HG03039 (cell line): Measurements from ENCODE around the gene PDLIM5.
"Not testable (repeated sequence)": the region's sequence is repeated elsewhere in the genome, so short reads cannot be mapped to it uniquely, and the experiment has no call there.

Experiments
- ATAC-seq: cut with Tn5 transposase; IDR thresholded peaks from one replicate; pipeline ENCODE4 v1.9.1; 2021; ENCODE audit warnings: mild to moderate bottlenecking, moderate library complexity; ENCODE audit not compliant: unreplicated experiment

PDLIM5 gene

DNA sequence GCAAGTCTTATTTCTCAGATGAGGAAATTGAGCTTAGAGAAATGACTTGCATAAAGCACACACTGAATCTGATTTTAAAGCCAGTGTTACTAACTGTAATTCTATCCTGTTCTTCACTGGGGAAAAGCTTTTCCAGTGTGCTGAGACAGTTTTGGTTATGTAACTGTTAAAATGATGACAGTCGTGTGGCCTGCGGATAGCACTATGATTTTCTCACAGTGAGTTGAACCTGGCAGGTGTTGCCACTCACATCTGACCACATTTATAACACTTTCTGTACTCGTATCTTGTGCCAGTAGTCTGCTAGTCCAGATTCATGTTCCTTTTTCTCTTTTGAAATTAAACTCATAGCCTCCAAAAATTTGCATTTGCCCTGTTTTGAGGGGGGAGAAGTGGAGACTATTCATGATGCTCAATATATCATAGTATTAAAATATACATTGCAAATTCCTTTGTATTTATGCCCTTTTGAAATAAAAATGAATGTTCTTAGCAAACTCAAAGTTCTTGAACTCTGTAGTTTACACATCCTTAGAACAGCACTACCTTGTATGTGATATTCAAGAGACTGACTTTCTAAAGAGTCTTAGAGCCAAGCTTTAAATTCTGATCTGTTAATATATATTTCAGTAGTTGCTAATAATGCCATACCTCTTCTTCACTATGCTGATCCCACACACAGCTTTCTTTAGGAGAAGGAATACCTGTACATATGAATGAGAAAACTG is 132.3 kb downstream of the PDLIM5 start:
- ATAC-seq = no peak

DNA sequence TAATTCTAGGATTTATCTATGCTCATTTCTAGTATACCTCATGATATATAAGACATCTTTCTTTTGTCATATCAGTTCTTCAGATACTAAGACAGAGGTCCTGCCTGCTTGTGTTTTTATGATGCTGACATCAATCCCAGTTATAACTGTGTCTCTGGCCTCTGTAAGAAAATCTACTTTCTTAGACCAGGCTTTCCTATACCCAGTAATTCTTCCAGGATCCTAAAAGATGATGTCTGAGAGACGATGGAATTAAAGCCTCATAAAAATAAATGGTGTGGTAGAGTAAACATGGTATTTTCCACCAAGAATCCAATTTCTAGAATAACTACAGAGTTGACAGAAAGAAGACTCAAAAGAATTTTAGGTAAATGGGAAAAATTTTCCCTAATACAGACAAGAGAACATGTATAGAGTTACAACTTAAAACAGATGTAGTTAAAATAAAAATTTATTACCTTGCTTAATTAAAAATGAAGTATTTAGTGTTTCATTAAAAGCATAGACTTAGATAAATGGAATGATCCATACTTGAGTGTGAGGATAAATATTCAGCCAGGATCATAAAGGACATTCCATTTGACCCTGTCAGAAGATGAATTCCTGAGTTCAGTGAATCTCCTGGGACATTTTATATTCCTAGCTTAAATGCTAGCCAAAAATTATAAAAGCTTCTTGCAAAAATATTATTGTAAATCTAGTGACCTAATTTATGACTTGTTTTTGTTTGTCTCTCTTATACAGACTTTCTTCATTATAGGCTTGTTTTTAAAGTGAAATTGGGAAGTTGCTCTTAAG is 137.4 kb downstream of the PDLIM5 start:
- no peak for ATAC-seq

DNA sequence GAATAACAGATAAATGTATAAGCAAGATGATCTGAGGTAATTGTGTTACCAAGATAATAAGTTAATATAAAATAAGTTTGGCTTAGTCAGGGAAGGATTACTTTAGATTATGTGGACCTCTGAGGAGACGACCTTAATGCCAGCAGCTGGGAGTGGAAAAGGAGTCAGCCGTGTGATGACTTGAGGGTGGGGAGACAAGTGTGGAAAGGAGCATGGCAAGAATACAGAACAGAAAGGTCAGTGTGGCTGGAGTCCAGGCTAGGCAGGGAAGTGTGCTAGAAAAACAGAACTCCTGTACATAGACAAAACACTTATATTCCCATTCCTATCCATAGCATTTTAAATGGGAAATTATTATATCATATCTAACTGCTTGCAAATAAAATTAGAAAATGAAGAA is 138.8 kb downstream of the PDLIM5 start:
- ATAC-seq = no peak

DNA sequence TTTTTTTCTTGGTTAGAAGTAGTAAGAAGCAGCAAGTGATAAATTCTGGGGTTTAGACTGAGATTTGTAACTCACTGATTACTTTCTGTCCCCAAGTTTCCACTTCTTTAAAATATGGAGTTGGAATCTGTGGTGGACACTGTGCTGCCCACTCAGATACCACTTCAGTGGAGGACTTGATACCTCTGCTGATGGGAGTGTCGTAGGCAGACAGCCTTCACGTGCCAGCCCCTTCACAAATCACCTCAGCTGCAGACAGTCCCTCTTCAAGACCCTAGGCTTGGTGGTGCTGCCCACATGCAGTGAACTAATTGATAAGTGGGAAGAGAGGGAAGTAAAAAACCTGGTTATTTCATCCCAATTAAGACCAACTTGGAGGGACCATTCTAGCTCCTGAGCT is 139.5 kb downstream of the PDLIM5 start:
- no peak for ATAC-seq

DNA sequence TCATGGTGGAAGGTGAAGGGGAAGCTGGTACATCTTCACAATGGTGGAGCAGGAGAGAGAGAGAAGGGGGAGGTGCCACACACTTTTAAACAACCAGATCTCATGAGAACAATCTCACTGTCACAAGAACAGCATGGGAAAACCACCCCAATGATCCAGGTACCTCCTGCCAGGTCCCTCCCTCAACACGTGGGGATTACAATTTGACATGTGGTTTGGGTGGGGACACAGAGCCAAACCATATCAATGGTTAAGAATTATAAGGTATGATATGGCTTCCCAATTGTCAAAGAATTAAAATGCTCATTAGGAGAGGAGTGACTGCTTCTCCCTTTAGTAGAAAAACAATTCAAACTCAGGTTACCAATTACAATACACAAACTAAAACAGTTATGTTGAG is 143.3 kb downstream of the PDLIM5 start:
- no peak for ATAC-seq

DNA sequence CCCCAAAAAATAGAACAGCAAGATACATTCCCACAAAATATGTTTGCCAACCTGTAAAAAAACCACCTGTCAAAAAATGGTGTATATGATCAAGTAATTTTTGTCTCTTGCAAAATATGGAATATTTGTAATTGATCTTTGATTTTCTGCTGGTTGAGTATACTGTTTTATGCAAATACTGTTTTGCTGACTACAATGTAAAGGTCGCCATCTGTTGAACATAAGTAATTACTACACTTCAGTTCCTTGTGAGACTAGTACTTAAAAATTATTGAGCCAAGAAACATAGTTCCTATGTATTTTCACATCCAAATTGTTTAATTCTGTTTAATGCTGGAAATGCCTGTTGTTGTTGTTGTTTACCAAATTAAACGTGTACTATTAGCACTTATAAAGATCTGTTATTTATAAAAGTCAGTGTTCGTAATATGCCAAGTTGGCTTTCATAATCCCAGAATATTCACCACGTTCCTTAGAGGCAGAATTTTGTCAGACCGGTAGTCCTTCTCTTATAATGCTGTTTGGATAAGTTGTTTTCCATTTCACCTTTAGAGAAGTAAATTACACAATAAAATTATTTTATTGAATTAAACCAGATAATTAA is 144.2 kb downstream of the PDLIM5 start:
- ATAC-seq = no peak

DNA sequence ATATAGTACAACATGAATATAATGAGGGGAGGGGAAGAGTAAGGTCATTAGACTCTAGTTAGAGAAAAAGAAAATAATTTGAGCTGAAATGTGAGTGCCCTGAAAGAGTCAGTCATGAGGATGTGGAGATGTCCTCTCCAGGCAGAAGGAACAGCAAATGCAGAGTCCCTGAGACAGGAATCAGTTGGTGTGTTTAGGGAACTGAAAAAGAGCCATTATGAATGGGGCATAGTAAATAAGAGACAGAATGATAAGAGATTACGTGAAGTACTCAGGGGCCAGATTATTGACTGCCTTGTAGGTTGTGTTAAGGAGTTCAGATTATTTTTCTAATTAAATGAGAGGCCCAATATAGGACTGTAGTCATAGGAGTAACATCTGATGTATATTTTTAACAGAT is 147.0 kb downstream of the PDLIM5 start:
- ATAC-seq = no peak

DNA sequence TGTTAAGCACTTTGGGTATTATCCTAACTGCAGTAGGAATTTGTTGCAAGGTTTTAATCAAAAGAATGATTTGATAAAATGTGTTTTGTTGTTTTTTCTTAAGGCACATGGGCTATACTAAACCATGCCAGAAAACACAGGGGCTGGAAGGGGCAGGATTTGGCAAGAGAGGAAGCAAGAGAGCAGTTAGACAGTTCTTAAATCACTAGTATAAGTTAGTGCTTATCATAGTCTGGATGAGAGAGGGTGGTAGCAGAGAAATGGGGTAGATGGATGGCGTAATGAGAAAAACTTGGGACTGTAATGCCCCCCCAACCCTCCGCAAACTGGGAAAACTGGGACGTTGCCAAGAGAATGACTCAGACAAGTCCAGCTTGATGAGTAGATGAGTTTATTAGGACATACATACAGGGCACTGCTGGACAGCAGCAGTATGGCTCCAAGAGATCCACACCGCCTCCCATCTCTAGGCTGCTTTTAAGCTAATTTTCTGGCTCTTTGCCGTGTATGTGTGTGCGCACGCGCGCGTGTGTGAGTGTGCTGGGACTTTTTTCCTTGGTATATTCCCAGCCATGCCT is 151.5 kb downstream of the PDLIM5 start:
- ATAC-seq = no peak

DNA sequence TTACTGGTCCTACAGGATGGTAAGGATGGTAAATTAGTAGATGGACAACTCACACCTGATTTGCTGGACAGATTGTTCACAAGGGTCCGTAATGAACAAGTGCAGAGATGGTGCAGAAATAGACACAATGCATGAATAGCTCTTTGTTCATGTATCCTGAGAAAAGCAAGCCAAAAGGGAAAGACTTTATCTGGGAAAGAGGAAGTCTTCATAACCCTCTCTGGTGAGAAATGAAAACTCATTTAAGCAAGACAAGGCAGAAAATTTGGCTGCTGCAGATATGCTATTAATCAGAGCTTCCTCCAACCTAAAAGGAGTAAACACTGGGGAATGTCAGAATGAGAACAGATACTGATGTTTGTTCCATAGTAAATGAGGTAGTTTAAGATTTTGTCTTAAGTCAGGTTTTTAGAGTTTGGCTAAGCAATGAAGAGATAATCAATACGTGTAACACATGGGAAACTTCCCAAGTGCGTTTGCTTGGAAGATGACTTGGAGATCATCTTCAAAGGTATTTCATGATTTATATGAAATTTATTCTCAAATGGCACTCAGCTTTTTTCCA is 153.6 kb downstream of the PDLIM5 start:
- no peak for ATAC-seq

DNA sequence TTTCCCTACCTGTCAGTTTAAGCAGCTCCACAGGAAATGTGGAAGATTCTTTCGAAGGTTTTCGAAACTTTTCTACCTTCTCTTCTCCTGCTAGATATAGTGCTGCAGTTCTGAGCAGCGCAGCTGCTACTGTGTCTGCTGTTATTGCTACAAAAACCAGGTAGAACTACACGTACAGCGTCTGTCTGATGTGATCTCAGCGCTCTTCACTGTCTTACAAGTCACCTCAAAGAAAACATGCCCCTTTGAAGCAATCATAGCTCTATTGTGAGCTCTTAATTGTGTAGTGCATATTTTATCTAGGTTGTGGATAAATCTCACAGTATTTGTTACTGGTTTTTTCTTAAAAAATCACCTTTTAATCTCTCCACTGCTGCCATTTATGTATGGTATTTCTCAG is 158.4 kb downstream of the PDLIM5 start:
- no peak for ATAC-seq

DNA sequence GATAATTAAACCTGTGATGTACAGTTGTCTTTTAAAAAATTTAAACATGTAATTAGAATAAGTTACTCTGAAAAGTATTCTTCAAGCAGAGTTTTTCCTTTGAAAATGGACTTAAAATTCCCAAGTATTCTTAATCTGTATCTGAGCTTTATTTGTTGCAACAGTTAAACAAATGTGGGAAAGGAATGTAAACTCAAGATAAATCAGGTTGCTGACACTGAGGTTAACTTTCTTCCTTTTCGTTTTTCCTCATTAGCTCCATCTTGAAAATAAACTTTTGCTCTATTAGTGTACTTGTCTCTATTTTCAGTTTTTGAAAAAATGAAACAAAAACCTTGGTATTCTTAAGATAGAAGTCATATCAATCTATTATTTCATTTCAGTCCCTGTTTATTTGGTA is 161.5 kb downstream of the PDLIM5 start:
- no peak for ATAC-seq

DNA sequence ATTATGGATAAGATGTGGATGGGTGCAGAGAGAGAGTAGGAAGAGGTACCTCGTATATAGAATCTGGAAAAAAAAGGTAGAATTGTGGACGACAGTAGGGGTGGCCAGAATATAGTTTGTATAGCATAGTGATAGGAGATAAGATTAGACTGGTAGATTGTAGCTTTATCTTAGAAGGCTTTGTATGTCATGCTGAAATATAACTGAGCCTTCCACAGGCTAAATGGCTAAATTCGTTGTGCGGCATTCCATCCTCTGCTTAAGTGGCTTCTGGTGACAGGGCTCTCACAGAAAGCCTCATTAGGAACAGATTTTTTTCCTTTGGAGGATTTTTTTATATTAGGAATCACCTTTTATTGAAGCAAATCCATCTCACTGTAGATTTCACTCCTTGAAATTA is 163.7 kb downstream of the PDLIM5 start:
- no peak for ATAC-seq

DNA sequence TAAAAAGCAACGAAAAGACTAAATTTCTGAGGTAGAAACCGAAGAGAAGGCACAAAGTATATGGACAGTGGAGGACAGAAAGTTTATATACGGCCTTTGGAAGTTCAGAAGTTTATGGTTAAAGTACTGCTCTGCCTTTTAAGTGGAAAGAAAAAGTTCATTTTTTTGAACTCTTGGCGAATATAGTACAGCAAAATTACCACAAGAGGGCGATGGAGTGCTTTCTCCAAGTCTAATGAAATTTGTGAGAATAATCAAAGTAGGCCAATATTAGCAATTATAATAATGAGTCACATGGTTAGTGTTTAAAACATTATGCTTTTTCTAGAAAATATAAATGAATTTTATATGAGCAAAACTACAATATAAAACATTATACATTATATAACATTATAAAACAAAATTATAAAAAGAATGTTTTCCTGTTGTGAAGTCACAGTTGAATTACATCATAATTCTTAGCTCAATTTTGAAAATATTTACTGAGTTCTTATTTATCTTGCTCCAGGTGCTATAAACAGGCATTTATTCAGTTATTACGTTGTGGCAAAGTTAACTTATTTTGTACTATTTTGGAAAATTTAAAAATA is 169.8 kb downstream of the PDLIM5 start:
- no peak for ATAC-seq

DNA sequence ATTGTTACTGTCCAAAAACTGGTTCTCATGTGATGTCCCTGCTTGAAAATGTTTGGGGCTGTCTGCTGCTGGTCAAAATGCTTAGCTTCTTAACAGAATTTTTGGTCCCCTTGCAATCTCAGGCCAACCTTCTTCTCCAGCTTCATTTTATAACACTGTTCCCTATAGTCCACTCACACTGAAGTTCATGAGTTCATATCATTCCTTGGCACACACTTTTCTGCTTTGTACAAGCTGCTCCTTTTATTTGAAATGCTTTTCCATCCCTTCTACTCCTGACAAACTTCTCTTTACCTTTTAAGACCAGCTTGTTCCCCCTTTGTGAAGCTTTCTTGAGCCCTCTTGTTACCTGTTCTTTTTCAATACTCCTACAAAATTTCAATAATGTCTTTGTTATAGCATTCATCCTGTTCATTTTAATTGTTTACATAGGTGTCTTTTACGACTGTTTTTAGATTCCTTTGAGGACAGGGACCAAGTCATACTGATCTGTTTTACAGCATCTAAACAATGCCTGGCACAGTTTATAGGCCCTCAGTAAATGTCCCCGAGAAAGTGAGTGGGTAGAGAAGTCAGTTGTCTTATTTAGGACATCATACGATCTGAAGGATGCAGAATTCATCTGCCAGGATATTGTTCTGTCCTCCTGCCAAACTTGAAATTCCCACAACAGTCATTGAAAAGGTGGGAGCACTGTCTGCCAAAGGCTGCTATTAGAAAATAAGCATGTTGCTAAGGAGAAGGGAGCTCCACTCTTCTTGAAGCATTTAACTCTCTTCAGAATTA is 171.6 kb downstream of the PDLIM5 start:
- ATAC-seq = no peak

DNA sequence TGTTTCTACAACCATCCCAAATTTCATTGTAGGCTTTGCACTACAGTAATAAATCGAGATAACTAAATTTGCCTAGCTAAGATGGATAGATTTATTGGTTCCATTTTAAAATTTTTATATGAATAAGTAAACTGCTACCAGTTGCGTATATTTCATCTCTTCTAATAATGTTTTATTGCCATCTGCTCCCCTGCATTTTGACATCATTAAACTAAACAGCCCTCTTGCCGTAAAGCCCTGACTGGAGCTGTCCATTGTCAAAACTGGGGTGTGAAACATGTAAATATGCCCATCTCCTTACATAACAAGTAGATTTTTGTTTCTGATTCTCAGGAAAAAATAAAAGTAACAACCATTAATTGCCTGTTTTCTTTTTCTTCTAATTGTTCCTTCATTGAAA is 175.2 kb downstream of the PDLIM5 start:
- ATAC-seq = no peak

DNA sequence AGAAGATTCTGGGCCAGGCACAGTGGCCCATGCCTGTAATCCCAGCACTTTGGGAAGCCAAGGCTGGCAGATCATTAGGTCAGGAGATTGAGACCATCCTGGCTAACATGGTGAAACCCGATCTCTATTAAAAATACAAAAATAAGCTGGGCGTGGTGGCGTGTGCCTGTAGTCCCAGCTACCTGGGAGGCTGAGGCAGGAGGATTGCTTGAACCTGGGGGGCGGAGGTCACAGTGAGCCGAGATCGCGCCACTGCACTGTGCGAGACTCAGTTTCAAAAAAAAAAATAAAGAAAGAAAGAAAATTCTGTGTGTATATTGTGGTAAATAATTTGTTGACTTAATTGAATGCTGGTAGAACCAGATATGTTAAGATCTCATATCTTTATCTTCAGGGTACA is 177.3 kb downstream of the PDLIM5 start:
- ATAC-seq = not testable (repeated sequence)

DNA sequence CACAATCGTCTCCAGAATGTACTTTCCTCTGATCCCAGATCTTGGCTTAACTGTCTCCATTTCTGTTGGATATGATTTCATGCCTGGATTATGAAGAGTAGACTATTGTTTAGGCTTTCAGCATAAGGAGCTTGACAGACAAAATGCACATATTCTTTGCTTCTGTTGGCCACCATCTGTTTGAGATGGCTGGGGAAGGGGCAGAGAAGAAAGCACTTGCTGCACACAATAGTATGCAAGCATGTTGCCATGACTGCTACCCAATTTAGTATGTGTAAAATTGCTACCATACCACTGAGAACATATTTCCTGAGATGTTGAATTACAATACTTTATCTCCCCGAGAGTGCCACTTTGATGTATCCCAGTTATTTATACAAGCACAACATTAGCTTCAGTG is 178.1 kb downstream of the PDLIM5 start:
- ATAC-seq = no peak

DNA sequence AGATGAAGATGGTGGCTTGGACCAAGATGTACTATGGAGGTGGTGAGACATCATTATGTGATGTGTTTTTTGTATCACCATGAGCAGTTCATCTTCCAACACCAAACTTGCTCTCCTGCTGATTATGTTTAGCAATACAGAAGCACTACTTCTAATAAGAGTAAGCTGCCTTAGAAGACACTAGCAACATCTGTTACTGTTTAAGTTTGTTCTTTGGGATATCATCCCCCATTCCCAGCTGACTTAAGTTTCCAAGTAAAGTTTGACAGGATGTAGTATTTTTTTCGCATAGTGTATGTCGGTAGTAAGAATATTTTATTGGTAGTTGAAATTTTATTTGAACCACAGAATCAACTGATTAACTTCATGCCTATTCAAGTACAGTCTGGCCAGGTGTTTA is 182.5 kb downstream of the PDLIM5 start:
- no peak for ATAC-seq

DNA sequence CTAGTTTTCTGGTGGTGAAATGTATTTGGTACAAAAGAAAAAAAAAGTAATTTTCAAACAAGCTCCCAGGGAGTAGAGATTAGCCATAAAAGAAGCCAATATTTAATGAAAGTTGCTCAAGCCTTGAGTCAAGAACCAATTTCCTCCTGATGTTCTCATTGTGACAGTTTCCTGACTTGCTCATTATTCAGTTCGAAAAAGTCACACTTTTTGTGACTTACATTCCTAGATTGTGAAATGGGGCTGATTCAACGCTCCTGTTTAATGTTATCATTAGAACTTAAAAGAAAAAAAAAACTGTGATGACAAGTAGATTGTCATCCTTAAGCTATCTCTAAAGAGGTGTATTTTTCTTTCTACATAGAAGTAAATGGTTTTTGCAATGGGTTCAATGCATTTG is 183.4 kb downstream of the PDLIM5 start:
- no peak for ATAC-seq

DNA sequence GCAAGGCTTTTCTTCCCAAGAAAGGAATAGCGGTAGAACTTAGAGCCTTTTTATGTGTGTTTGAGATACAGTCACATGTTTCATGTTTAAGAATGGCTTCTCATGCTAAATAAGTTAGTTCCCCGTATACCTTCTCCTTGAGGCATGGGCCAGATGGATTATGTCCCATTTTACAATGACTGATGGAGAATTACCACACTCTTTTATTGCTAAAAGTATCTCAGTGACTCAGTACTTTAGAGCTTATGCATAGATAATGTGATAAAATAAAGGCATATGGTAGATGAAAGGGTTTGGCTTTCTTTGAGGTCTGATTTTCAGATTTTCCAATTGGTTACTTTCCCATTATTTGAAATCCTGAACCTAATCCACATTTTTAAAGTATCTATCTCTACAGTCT is 184.3 kb downstream of the PDLIM5 start:
- no peak for ATAC-seq
